CD4-positive, alpha-beta memory T cell (primary cell): Measurements from ENCODE around the gene TPI1. TPM values are rescaled to one million over a fixed set of nuclear protein-coding genes. Genes with fewer than 3 reads are reported as not detected.

Experiments
- CTCF ChIA-PET: fragments of 350-600 bp; sonication (Branson Sonifier 250); formaldehyde crosslinking; loops from one replicate; lab custom pipeline; 2021; ENCODE audit warnings: inconsistent platforms; ENCODE audit not compliant: partially characterized antibody; lab: Charles Lee
- POLR2A ChIA-PET: fragments of 350-600 bp; sonication (Branson Sonifier 250); formaldehyde crosslinking; loops from one replicate; lab custom pipeline; 2021; ENCODE audit not compliant: partially characterized antibody; lab: Charles Lee
- DNase-seq, 5 donors: peaks; one replicate each; pipeline versions ENCODE4 v3.0.0 to v3.0.0-alpha.2; 2020 to 2022; ENCODE audit warnings: mixed read lengths in 1 of 5
- H3K27ac ChIP-seq: one replicate; pipeline ENCODE4 v1.7.0; 2013; ENCODE audit warnings: low read depth, low read length
- H3K27me3 ChIP-seq: 2 replicates; pipeline ENCODE4 v1.7.0; 2013; ENCODE audit warnings: mild to moderate bottlenecking, low read length, moderate library complexity; ENCODE audit not compliant: insufficient read depth
- H3K36me3 ChIP-seq: 2 replicates; pipeline ENCODE4 v1.7.0; 2013; ENCODE audit warnings: mild to moderate bottlenecking, low read length, moderate library complexity; ENCODE audit not compliant: insufficient read depth
- H3K4me1 ChIP-seq: 2 replicates; pipeline ENCODE4 v1.7.0; 2013; ENCODE audit warnings: mild to moderate bottlenecking, low read length, moderate library complexity; ENCODE audit not compliant: insufficient read depth
- H3K4me3 ChIP-seq, 2 donors: one replicate each; pipeline ENCODE4 v1.7.0; 2013; ENCODE audit warnings: low read length in 2 of 2, mild to moderate bottlenecking in 1 of 2
- H3K9me3 ChIP-seq, 2 donors: one replicate each; pipeline ENCODE4 v1.7.0; 2013; ENCODE audit warnings: low read length in 2 of 2, control low read depth in 1 of 2; ENCODE audit not compliant: control insufficient read depth in 1 of 2
- H3K27ac Mint-ChIP-seq, 7 donors: one replicate each; pipeline ENCODE4 v1.8.0; 2020 to 2021; ENCODE audit warnings: mixed read lengths in 7 of 7, mild to moderate bottlenecking in 6 of 7, inconsistent platforms in 3 of 7, moderate library complexity in 3 of 7
- H3K27me3 Mint-ChIP-seq, 2 donors: one replicate each; pipeline ENCODE4 v1.8.0; 2020 to 2021; ENCODE audit warnings: mixed read lengths in 2 of 2
- H3K36me3 Mint-ChIP-seq, 2 donors: one replicate each; pipeline ENCODE4 v1.8.0; 2020 to 2021; ENCODE audit warnings: mixed read lengths in 2 of 2, inconsistent platforms in 1 of 2, mild to moderate bottlenecking in 1 of 2
- H3K4me1 Mint-ChIP-seq, 4 donors: one replicate each; pipeline ENCODE4 v1.8.0; 2020 to 2021; ENCODE audit warnings: mixed read lengths in 4 of 4, mild to moderate bottlenecking in 1 of 4
- H3K4me3 Mint-ChIP-seq, 8 donors: one replicate each; pipeline ENCODE4 v1.8.0; 2020 to 2021; ENCODE audit warnings: mixed read lengths in 8 of 8, mild to moderate bottlenecking in 7 of 8, moderate library complexity in 6 of 8, inconsistent platforms in 3 of 8
- H3K9me3 Mint-ChIP-seq, 8 donors: one replicate each; pipeline ENCODE4 v1.8.0; 2020 to 2021; ENCODE audit warnings: mixed read lengths in 8 of 8, mild to moderate bottlenecking in 5 of 8, inconsistent platforms in 3 of 8, moderate library complexity in 1 of 8
- intact Hi-C: fragments of 100-400 bp; cut with micrococcal nuclease; formaldehyde crosslinking; loops from one replicate; pipeline ENCODE4 v1.15.1; 2023
- polyA plus RNA-seq, 2 donors: library from polyadenylated mRNA; unstranded; fragments of 300-500 nt; fragmentation: Illumina TruSeq; gene quantifications; one replicate each; pipeline ENCODE4 v1.2.3, GENCODE V29; 2021
- total RNA-seq, 2 experiments: library from RNA; stranded (reverse); gene quantifications; one replicate each; pipeline ENCODE4 v1.2.3, GENCODE V29; 2021

The TPI1 gene
- total and polyA plus RNA-seq, 4 experiments from 2014 or later: 155 to 777 (median 368) TPM

DNA sequence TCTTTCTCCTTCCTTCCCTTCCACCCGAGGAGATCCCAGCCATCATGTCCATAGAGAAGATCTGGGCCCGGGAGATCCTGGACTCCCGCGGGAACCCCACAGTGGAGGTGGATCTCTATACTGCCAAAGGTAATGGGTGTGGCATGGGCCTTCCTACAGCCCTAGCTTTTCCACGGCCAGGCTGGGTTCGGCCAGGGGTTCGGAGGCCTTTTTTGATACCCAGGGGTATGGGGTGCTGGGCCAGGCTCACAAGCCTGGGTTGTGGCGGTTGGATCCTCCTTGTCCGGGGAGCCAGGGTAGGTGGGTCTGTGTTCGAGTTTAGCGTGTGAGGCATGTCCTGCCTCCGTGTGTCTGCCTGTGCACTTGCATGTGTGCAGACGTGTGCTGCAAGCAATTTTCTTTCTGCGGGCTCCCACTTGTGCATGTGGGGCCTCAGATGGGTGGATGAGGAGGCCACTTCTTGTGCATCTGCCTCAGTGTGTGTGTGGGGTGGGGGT is 48.5 kb downstream of the TPI1 start:
- Mint-ChIP-seq H3K27ac (peak overlapping the region; percentile 25 to 97 (median 88)), H3K4me1 (peaks cover 13 to 47% (median 27%) of the 10 kb centered on the region in 4 donors), H3K36me3 (peaks cover 18 to 35% of the 10 kb centered on the region in 2 donors), H3K27me3 (no peaks in the 10 kb centered on the region), H3K4me3 (peak overlapping the region; percentile 74 to 98 (median 96)), H3K9me3 (peaks cover 0 to 5% (median 0%) of the 10 kb centered on the region in 8 donors)
- Histone ChIP-seq H3K36me3 (peaks cover 17% of the 10 kb centered on the region), H3K9me3 (no peaks in the 10 kb centered on the region), H3K27me3 (no peaks in the 10 kb centered on the region), H3K4me3 (no peak overlapping the region), H3K4me1 (peaks cover 29% of the 10 kb centered on the region), H3K27ac (peak overlapping the region; percentile 77)
- intact Hi-C loops: no loop called here
- ChIA-PET CTCF (interaction anchor here (5.7 kb wide), 1 partner anchor 8 kb away, joined by 44 read pairs; no protein-coding TSS in a partner anchor), POLR2A (interaction anchor here (0.7 to 6.8 kb wide), 14 partner anchors 11 to 227 kb away, joined by 3 to 58 read pairs (median 10); partner anchors contain the start of genes ATN1, C12orf57, C1RL and LRRC23)
- DNase-seq: no peak

DNA sequence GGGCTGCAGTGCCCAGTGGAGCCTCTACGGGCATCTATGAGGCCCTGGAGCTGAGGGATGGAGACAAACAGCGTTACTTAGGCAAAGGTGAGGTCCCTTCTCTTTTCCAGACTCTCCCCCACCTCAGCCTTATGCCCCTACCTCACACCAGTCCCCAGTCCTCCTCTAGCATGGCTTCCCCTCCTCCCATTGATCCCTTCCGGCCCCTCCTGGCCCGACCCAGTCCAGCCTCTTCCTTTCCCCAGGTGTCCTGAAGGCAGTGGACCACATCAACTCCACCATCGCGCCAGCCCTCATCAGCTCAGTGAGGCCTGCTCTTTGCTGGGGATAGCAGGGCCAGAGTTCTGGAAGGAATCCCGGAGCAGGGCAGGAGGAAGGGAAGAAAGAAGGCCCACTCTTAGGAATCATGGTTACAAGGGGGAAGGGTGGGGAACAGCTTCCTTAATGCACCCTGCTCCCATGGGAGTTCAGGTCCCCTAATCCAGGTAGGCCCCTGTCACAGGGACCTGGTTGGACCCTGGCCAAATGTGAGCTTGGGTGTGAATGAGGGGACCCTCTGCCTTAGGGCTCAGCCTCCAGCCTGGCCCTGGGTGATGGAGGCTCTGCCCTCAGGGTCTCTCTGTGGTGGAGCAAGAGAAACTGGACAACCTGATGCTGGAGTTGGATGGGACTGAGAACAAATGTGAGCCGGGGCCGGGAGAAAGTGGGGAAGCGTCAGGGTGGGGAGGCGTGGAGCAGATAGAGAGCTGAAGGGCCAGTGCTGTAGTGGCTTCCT is 49.3 kb downstream of the TPI1 start:
- ChIA-PET CTCF (interaction anchor here (0.9 to 5.7 kb wide), 2 partner anchors 7 to 44 kb away, joined by 4 to 44 read pairs; no protein-coding TSS in a partner anchor), POLR2A (interaction anchor here (0.7 to 6.8 kb wide), 10 partner anchors 10 to 451 kb away, joined by 3 to 58 read pairs (median 4); partner anchors contain the start of genes ATN1, C12orf57, RNU7-1 and SPSB2)
- Mint-ChIP-seq H3K27me3 (no peaks in the 10 kb centered on the region), H3K36me3 (peaks cover 20 to 41% of the 10 kb centered on the region in 2 donors), H3K27ac (peak overlapping the region; percentile 53 to 88 (median 81)), H3K9me3 (peaks cover 0 to 5% (median 0%) of the 10 kb centered on the region in 8 donors), H3K4me1 (peaks cover 12 to 47% (median 28%) of the 10 kb centered on the region in 4 donors), H3K4me3 (peak overlapping the region in 6 of 8 donors; percentile 34 to 92 (median 72))
- H3K27ac ChIP-seq: no peak overlapping the region
- no peak overlapping the region for H3K4me3 ChIP-seq
- H3K9me3 ChIP-seq: no peaks in the 10 kb centered on the region
- H3K36me3 ChIP-seq: peaks cover 17% of the 10 kb centered on the region
- DNase-seq: no peak
- intact Hi-C loops: no loop called here
- no peaks in the 10 kb centered on the region for H3K27me3 ChIP-seq
- peaks cover 29% of the 10 kb centered on the region for H3K4me1 ChIP-seq

DNA sequence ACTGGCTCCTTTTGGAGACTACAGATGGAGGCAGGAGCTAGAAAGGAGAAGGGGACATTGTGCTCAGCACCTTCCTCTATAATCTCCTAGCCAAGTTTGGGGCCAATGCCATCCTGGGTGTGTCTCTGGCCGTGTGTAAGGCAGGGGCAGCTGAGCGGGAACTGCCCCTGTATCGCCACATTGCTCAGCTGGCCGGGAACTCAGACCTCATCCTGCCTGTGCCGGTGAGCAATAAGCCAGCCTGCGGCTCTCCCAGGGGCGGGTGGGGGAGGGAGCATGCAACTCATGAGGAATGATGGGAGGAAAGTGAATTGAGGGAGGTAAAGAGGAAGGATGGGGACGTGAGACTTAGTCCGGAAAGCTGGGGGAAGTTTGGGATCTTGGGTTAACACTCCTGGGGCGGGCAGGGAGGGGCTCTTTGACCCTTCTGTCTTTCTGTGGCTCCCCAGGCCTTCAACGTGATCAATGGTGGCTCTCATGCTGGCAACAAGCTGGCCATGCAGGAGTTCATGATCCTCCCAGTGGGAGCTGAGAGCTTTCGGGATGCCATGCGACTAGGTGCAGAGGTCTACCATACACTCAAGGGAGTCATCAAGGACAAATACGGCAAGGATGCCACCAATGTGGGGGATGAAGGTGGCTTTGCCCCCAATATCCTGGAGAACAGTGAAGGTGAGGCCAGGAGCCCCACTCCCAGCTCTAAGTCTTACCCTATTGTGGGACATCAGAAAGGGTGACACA is 50.3 kb downstream of the TPI1 start:
- Mint-ChIP-seq H3K9me3 (peaks cover 0 to 5% (median 0%) of the 10 kb centered on the region in 8 donors), H3K27me3 (no peaks in the 10 kb centered on the region), H3K4me1 (peaks cover 12 to 45% (median 26%) of the 10 kb centered on the region in 4 donors), H3K36me3 (peaks cover 22 to 51% of the 10 kb centered on the region in 2 donors), H3K4me3 (peak overlapping the region in 1 of 8 donors; percentile 1), H3K27ac (peak overlapping the region in 3 of 7 donors; percentile 32 to 88 (median 84))
- Histone ChIP-seq H3K4me1 (peaks cover 29% of the 10 kb centered on the region), H3K4me3 (no peak overlapping the region), H3K9me3 (no peaks in the 10 kb centered on the region), H3K27me3 (no peaks in the 10 kb centered on the region), H3K27ac (no peak overlapping the region), H3K36me3 (peaks cover 17% of the 10 kb centered on the region)
- intact Hi-C loops: no loop called here
- no peak for DNase-seq
- ChIA-PET CTCF (interaction anchor here (0.9 to 1.0 kb wide), 2 partner anchors 9 to 45 kb away, joined by 3 to 4 read pairs; no protein-coding TSS in a partner anchor), POLR2A (interaction anchor here (0.7 to 6.8 kb wide), 9 partner anchors 9 to 452 kb away, joined by 3 to 58 read pairs (median 4); partner anchors contain the start of genes ATN1, RNU7-1 and SPSB2)

DNA sequence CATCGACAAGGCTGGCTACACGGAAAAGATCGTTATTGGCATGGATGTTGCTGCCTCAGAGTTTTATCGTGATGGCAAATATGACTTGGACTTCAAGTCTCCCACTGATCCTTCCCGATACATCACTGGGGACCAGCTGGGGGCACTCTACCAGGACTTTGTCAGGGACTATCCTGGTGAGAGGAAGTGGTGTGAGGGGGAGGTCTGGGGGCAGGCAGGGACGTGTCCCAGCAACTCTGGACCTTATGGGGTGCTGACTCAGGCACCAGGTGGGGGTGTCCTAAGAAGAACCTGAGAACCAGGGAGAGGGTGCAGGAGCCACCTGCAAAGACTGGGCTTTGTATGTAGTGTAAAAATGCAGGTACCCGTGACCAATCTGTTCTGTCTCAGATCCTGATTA is 52.3 kb downstream of the TPI1 start:
- Mint-ChIP-seq H3K27ac (peak overlapping the region in 5 of 7 donors; percentile 10 to 78 (median 54)), H3K36me3 (peaks cover 25 to 64% of the 10 kb centered on the region in 2 donors), H3K9me3 (peaks cover 0 to 2% (median 0%) of the 10 kb centered on the region in 8 donors), H3K4me1 (peaks cover 9 to 33% (median 21%) of the 10 kb centered on the region in 4 donors), H3K27me3 (no peaks in the 10 kb centered on the region), H3K4me3 (no peak overlapping the region)
- Histone ChIP-seq H3K36me3 (peaks cover 17% of the 10 kb centered on the region), H3K4me3 (no peak overlapping the region), H3K27ac (no peak overlapping the region), H3K9me3 (no peaks in the 10 kb centered on the region), H3K27me3 (no peaks in the 10 kb centered on the region), H3K4me1 (peaks cover 21% of the 10 kb centered on the region)
- POLR2A ChIA-PET: interaction anchor here (1.1 to 1.7 kb wide), 4 partner anchors 10 to 28 kb away, joined by 3 to 4 read pairs (median 4); no protein-coding TSS in a partner anchor
- DNase-seq: no peak
- intact Hi-C loops: no loop called here
- CTCF ChIA-PET: interaction anchor here (0.6 to 1.2 kb wide), 3 partner anchors 24 to 47 kb away, joined by 3 to 4 read pairs (median 4); partner anchors contain the start of genes C12orf57 and RNU7-1

Other genes starting within 250 kb of the TPI1 start
- gene LPAR5, start 231.6 kb upstream of the TPI1 start, total RNA-seq: 10 to 100 TPM; 10.2 to 11.1 TPM
- 10 to 100 TPM in 1 of 2 donors, 1 to 10 TPM in 1; 5.4 to 11.9 TPM for gene LPAR5, start 231.6 kb upstream of the TPI1 start, polyA plus RNA-seq
- gene ACRBP, start 220.1 kb upstream of the TPI1 start, total RNA-seq: 10 to 100 TPM; 13.9 to 16.3 TPM
- gene ACRBP, start 220.1 kb upstream of the TPI1 start, polyA plus RNA-seq: under 1 TPM in 1 of 2 donors, not detected in 1; 0.25 TPM
- 10 to 100 TPM; 82.3 to 83.5 TPM for gene ING4, start 204.4 kb upstream of the TPI1 start, total RNA-seq
- 100 to 1,000 TPM in 1 of 2 donors, 10 to 100 TPM in 1; 73.0 to 122 TPM for gene ING4, start 204.4 kb upstream of the TPI1 start, polyA plus RNA-seq
- 10 to 100 TPM; 88.6 to 88.7 TPM for gene ZNF384, start 178.2 kb upstream of the TPI1 start, total RNA-seq
- gene ZNF384, start 178.2 kb upstream of the TPI1 start, polyA plus RNA-seq: 10 to 100 TPM; 14.4 to 45.8 TPM
- gene PIANP, start 166.7 kb upstream of the TPI1 start, total RNA-seq: 1 to 10 TPM; 1.3 to 1.5 TPM
- under 1 TPM; 0.61 to 0.69 TPM for gene PIANP, start 166.7 kb upstream of the TPI1 start, polyA plus RNA-seq
- gene COPS7A, start 143.5 kb upstream of the TPI1 start, total RNA-seq: 10 to 100 TPM; 36.9 to 37.7 TPM
- gene COPS7A, start 143.5 kb upstream of the TPI1 start, polyA plus RNA-seq: 10 to 100 TPM; 44.7 to 48.6 TPM
- gene MLF2, start 114.4 kb upstream of the TPI1 start, total RNA-seq: 10 to 100 TPM; 79.8 to 80.3 TPM
- gene MLF2, start 114.4 kb upstream of the TPI1 start, polyA plus RNA-seq: 100 to 1,000 TPM; 111 to 130 TPM
- gene PTMS, start 101.2 kb upstream of the TPI1 start, total RNA-seq: 1 to 10 TPM; 2.0 to 2.9 TPM
- gene PTMS, start 101.2 kb upstream of the TPI1 start, polyA plus RNA-seq: 1 to 10 TPM; 1.3 to 3.6 TPM
- gene LAG3, start 95.0 kb upstream of the TPI1 start, total RNA-seq: 1 to 10 TPM; 2.4 to 3.8 TPM
- gene LAG3, start 95.0 kb upstream of the TPI1 start, polyA plus RNA-seq: 1 to 10 TPM; 4.9 to 8.3 TPM
- 100 to 1,000 TPM; 285 to 291 TPM for gene CD4, start 78.0 kb upstream of the TPI1 start, total RNA-seq
- gene CD4, start 78.0 kb upstream of the TPI1 start, polyA plus RNA-seq: 100 to 1,000 TPM; 251 to 456 TPM
- gene GPR162, start 45.7 kb upstream of the TPI1 start, total RNA-seq: under 1 TPM in 1 of 2 experiments, not detected in 1; 0.32 TPM
- not detected for gene GPR162, start 45.7 kb upstream of the TPI1 start, polyA plus RNA-seq
- 10 to 100 TPM; 11.2 to 11.8 TPM for gene P3H3, start 39.1 kb upstream of the TPI1 start, total RNA-seq
- gene P3H3, start 39.1 kb upstream of the TPI1 start, polyA plus RNA-seq: 1 to 10 TPM in 1 of 2 donors, under 1 TPM in 1; 0.72 to 1.2 TPM
- gene GNB3, start 26.6 kb upstream of the TPI1 start, total RNA-seq: 1 to 10 TPM; 5.1 to 5.2 TPM
- gene GNB3, start 26.6 kb upstream of the TPI1 start, polyA plus RNA-seq: not detected
- 1 to 10 TPM; 1.3 to 2.0 TPM for gene CDCA3, start 16.2 kb upstream of the TPI1 start, total RNA-seq
- under 1 TPM; 0.09 to 0.39 TPM for gene CDCA3, start 16.2 kb upstream of the TPI1 start, polyA plus RNA-seq
- 10 to 100 TPM; 65.2 to 69.3 TPM for gene USP5, start 15.4 kb upstream of the TPI1 start, total RNA-seq
- gene USP5, start 15.4 kb upstream of the TPI1 start, polyA plus RNA-seq: 10 to 100 TPM; 53.9 to 73.0 TPM
- 10 to 100 TPM; 19.8 to 21.9 TPM for gene SPSB2, start 5.8 kb downstream of the TPI1 start, total RNA-seq
- 10 to 100 TPM; 16.6 to 25.5 TPM for gene SPSB2, start 5.8 kb downstream of the TPI1 start, polyA plus RNA-seq
- gene LRRC23, start 37.3 kb downstream of the TPI1 start, total RNA-seq: 1 to 10 TPM; 8.3 to 9.1 TPM
- gene LRRC23, start 37.3 kb downstream of the TPI1 start, polyA plus RNA-seq: 1 to 10 TPM; 4.1 to 4.2 TPM
- gene ENO2, start 47.0 kb downstream of the TPI1 start, total RNA-seq: 100 to 1,000 TPM; 187 to 190 TPM
- gene ENO2, start 47.0 kb downstream of the TPI1 start, polyA plus RNA-seq: 10 to 100 TPM; 28.4 to 35.8 TPM
- 10 to 100 TPM; 32.2 to 33.0 TPM for gene ATN1, start 60.4 kb downstream of the TPI1 start, total RNA-seq
- 1 to 10 TPM in 1 of 2 donors, under 1 TPM in 1; 0.16 to 1.1 TPM for gene ATN1, start 60.4 kb downstream of the TPI1 start, polyA plus RNA-seq
- gene RNU7-1, start 76.3 kb downstream of the TPI1 start, total RNA-seq: not detected
- not detected for gene RNU7-1, start 76.3 kb downstream of the TPI1 start, polyA plus RNA-seq
- gene C12orf57, start 76.5 kb downstream of the TPI1 start, total RNA-seq: 100 to 1,000 TPM; 423 to 425 TPM
- gene C12orf57, start 76.5 kb downstream of the TPI1 start, polyA plus RNA-seq: 100 to 1,000 TPM; 155 to 244 TPM
- 100 to 1,000 TPM; 189 to 199 TPM for gene PTPN6, start 83.8 kb downstream of the TPI1 start, total RNA-seq
- 100 to 1,000 TPM; 126 to 325 TPM for gene PTPN6, start 83.8 kb downstream of the TPI1 start, polyA plus RNA-seq
- 100 to 1,000 TPM; 142 to 148 TPM for gene PHB2, start 103.1 kb downstream of the TPI1 start, total RNA-seq
- 100 to 1,000 TPM; 102 to 114 TPM for gene PHB2, start 103.1 kb downstream of the TPI1 start, polyA plus RNA-seq
- gene EMG1, start 103.4 kb downstream of the TPI1 start, total RNA-seq: 10 to 100 TPM; 68.6 to 70.8 TPM
- 10 to 100 TPM; 68.8 to 69.8 TPM for gene EMG1, start 103.4 kb downstream of the TPI1 start, polyA plus RNA-seq
- gene LPCAT3, start 150.9 kb downstream of the TPI1 start, total RNA-seq: 10 to 100 TPM; 18.3 to 21.6 TPM
- 10 to 100 TPM; 25.3 to 33.8 TPM for gene LPCAT3, start 150.9 kb downstream of the TPI1 start, polyA plus RNA-seq
- 1 to 10 TPM; 1.3 to 2.6 TPM for gene C1S, start 193.2 kb downstream of the TPI1 start, total RNA-seq
- not detected for gene C1S, start 193.2 kb downstream of the TPI1 start, polyA plus RNA-seq
- 1 to 10 TPM in 1 of 2 experiments, under 1 TPM in 1; 0.86 to 2.3 TPM for gene C1R, start 224.9 kb downstream of the TPI1 start, total RNA-seq
- under 1 TPM; 0.44 to 0.53 TPM for gene C1R, start 224.9 kb downstream of the TPI1 start, polyA plus RNA-seq
- gene C1RL, start 241.7 kb downstream of the TPI1 start, total RNA-seq: 10 to 100 TPM; 30.7 to 33.6 TPM
- 1 to 10 TPM; 4.9 to 9.6 TPM for gene C1RL, start 241.7 kb downstream of the TPI1 start, polyA plus RNA-seq